ENCODE results near the gene WDR81.

DNA sequence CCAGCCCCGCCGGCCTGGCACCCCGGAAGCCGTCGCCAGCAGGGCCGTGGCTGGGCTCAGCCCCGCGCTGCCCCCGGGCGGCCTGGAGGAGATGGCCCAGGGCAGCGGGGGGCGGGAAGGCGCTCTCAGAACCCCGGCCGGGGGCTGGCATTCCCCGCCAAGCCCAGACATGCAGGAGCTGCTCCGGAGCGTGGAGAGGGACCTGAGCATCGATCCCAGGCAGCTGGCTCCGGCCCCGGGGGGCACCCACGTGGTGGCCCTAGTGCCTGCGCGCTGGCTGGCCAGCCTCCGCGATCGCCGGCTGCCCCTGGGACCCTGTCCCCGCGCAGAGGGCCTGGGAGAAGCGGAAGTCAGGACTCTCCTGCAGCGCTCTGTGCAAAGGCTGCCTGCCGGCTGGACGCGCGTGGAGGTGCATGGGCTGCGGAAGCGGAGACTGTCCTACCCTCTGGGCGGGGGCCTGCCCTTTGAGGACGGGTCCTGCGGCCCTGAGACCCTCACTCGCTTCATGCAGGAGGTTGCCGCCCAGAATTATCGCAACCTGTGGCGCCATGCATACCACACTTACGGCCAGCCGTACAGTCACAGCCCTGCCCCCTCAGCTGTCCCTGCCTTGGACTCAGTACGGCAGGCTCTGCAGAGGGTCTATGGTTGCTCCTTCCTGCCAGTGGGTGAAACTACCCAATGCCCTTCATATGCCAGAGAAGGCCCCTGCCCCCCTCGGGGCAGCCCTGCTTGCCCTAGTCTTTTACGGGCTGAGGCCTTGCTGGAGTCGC is 551 bp downstream of the WDR81 start:
- TF ChIP-seq, protein P1, sequence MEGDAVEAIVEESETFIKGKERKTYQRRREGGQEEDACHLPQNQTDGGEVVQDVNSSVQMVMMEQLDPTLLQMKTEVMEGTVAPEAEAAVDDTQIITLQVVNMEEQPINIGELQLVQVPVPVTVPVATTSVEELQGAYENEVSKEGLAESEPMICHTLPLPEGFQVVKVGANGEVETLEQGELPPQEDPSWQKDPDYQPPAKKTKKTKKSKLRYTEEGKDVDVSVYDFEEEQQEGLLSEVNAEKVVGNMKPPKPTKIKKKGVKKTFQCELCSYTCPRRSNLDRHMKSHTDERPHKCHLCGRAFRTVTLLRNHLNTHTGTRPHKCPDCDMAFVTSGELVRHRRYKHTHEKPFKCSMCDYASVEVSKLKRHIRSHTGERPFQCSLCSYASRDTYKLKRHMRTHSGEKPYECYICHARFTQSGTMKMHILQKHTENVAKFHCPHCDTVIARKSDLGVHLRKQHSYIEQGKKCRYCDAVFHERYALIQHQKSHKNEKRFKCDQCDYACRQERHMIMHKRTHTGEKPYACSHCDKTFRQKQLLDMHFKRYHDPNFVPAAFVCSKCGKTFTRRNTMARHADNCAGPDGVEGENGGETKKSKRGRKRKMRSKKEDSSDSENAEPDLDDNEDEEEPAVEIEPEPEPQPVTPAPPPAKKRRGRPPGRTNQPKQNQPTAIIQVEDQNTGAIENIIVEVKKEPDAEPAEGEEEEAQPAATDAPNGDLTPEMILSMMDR (IDR thresholded peaks at IDR 0.05; ENCODE audit: insufficient read depth, low read length) = no peak
- no peak for TF ChIP-seq GABPA (IDR thresholded peaks at IDR 0.05; ENCODE audit: low read depth)
